Esophagus (tissue), 2 donors: ENCODE results near the gene GSAP. TPM values are rescaled to one million over a fixed set of nuclear protein-coding genes. Genes with fewer than 3 reads are reported as not detected.
A peak's percentile ranks its signal among the peaks of the same experiment; 100 is the strongest.

Experiments
- H3K27ac ChIP-seq, 2 donors: one replicate each; pipeline ENCODE4 v1.5.1; 2013; ENCODE audit warnings: low read depth in 2 of 2, mild to moderate bottlenecking in 2 of 2, inconsistent platforms in 1 of 2, low read length in 1 of 2, moderate library complexity in 1 of 2
- H3K27me3 ChIP-seq, 2 donors: one replicate each; pipeline ENCODE4 v1.6.1; 2013; ENCODE audit warnings: low read length in 2 of 2, control low read depth in 1 of 2, mild to moderate bottlenecking in 1 of 2; ENCODE audit not compliant: insufficient read depth in 2 of 2, control insufficient read depth in 1 of 2
- H3K36me3 ChIP-seq, 2 donors: one replicate each; pipeline ENCODE4 v1.6.1; 2013; ENCODE audit warnings: low read length in 1 of 2; ENCODE audit not compliant: control insufficient read depth in 2 of 2, insufficient read depth in 2 of 2
- H3K4me1 ChIP-seq, 2 donors: one replicate each; pipeline ENCODE4 v1.6.1; 2013; ENCODE audit warnings: low read length in 1 of 2; ENCODE audit not compliant: control insufficient read depth in 2 of 2, insufficient read depth in 2 of 2
- H3K4me3 ChIP-seq, 2 donors: one replicate each; pipeline ENCODE4 v1.5.1; 2013; ENCODE audit warnings: low read length in 2 of 2, mild to moderate bottlenecking in 2 of 2, low read depth in 1 of 2, moderate library complexity in 1 of 2
- H3K9me3 ChIP-seq, 2 donors: one replicate each; pipeline ENCODE4 v1.6.1; 2013; ENCODE audit warnings: mild to moderate bottlenecking in 2 of 2, low read depth in 1 of 2, low read length in 1 of 2, moderate library complexity in 1 of 2; ENCODE audit not compliant: control insufficient read depth in 2 of 2, insufficient read depth in 1 of 2
- WGBS, 2 donors: extraction: QIAGEN DNeasy Blood & Tissue Kit; methylation state at CpG; one replicate each; pipeline ENCODE4 v1.1.7; 2013; 5-methylcytosine and 5-hydroxymethylcytosine counted together
- polyA plus RNA-seq, 2 donors: library from polyadenylated mRNA; stranded (reverse); fragments of 200-250 nt; gene quantifications; one replicate each; pipeline ENCODE4 v1.2.3, GENCODE V29; 2013
- donor health status: healthy with polysubstance abuse.
- donor health status: Bipolar disorder and iron deficiency.

GSAP gene
- polyA plus RNA-seq, 2 donors, result 4.4 to 13.8 TPM

DNA sequence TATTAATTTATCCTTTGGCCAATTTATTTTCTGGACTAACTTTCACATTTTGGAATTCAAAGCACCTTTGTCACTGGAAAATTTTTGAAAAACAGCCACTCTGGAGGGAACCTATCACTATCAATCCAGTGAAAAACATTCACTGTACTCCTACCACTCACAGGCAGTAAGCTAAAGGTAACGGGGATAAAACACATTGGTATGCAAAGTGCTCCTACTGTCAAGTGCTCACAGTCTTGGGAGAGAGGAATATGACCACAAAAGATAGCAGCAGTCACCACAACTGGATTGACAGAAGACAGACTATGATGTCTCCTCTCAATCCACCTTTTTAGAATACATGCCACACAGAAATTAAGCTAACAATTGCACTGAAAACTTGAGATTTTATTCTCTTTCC, 13.3 kb downstream of the GSAP start:
- Histone ChIP-seq H3K4me1 (no peaks in the 10 kb centered on the region), H3K27ac (no peak overlapping the region), H3K9me3 (no peaks in the 10 kb centered on the region), H3K4me3 (no peak overlapping the region), H3K27me3 (no peaks in the 10 kb centered on the region), H3K36me3 (peaks cover 0 to 2% of the 10 kb centered on the region in 2 donors)
- 88 to 89% methylated on average over 1 of the region's 1 CpG for WGBS, 2 donors

DNA sequence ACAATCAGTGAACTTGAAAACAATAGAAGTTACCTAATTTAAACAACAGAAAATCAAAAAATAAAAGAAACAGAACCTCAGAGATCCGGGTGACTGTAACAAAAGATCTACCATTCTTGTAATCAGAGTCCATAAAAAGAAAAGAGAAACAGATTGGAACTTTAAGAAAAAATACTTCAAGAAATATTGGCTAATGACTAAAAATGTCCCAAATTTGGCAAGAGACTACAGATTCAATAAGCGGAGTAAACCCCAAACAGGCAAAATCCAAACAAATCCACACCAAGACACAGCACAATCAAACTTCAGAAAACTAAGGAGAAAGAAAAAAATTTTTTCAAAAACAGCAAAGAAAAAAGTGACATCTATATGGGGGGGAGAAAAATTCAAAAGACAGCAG, 15.1 kb downstream of the GSAP start:
- Histone ChIP-seq H3K36me3 (peaks cover 0 to 2% of the 10 kb centered on the region in 2 donors), H3K4me1 (no peaks in the 10 kb centered on the region), H3K27me3 (no peaks in the 10 kb centered on the region), H3K27ac (no peak overlapping the region), H3K4me3 (no peak overlapping the region), H3K9me3 (no peaks in the 10 kb centered on the region)
- WGBS, 2 donors, result 93 to 95% methylated on average over 2 of the region's 2 CpGs

DNA sequence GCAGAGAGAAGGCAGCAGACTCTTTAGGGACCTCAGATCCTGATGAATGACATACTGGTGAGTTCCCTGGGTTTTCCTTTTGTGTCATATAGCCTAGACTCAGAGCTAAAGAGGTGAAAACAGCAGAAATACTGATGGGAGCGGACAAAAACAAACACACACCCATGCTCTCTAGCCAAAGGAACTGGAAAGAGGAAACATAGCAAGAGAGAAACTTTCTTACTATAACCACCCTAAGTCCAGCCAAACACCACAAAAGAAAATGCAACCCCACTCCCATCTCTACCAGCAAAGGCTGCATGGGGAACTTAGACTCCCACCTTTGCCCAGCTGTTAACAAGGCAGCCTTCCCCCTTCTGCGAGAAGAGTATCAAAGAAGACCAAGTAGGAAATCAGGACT, 16.3 kb downstream of the GSAP start:
- H3K36me3 ChIP-seq, result peaks cover 0 to 2% of the 10 kb centered on the region in 2 donors
- no peaks in the 10 kb centered on the region for H3K27me3 ChIP-seq
- H3K4me3 ChIP-seq, result no peak overlapping the region
- no peak overlapping the region for H3K27ac ChIP-seq
- 93% methylated on average over 2 of the region's 2 CpGs for WGBS, 2 donors
- no peaks in the 10 kb centered on the region for H3K9me3 ChIP-seq
- H3K4me1 ChIP-seq, result no peaks in the 10 kb centered on the region

DNA sequence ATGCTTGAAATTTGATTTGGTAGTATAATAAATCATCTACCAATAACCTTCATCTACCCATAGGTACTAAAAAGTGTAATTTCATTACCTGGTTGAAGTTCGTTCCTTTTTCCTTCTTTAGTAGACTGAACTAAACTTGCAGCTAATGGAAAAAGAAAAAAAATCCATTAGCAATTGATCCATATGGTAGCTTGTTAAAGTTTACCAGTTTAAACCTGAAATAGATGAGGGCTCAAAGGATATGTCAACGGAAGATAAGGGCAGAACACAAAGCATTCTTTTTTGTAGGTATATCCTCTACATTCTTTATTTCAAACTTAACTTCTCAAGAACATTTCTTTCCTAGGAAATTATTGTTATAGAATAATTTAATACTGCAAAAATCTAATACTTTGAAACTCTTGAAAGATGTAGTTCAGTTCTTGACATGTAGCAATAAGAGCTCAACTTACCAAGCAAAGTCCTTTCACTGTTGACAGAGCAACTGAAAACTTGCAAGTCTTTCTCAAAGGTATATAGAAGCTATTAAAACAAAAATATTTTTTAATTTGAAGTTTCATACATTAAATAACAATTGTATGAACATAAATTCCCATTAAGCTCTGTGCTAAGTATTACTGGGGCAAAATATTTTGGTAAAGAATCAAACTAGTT, 19.1 kb downstream of the GSAP start:
- Histone ChIP-seq H3K27ac (no peak overlapping the region), H3K4me1 (no peaks in the 10 kb centered on the region), H3K27me3 (no peaks in the 10 kb centered on the region), H3K36me3 (peaks cover 0 to 2% of the 10 kb centered on the region in 2 donors), H3K9me3 (no peaks in the 10 kb centered on the region), H3K4me3 (no peak overlapping the region)
- WGBS, 2 donors, result 85 to 87% methylated on average over 2 of the region's 2 CpGs

DNA sequence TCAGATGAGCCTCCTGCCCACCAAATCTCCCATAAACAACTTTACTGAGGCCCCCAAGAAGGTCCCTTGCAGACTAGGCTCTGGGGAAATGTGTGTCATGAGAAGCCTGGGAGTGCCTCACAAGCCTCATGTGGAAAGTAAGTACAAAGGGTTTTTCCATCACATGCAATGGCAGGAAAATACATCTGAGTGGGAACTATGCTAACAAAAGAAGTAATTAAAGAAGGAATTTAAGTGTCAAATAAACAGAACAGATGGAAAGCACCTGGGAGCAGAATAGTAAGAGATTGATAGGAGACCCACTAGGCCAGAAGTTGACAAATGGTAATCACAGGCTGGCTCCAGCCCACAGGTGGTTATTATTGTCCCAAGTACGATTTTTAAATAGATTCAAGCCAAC, 20.5 kb downstream of the GSAP start:
- no peak overlapping the region for H3K27ac ChIP-seq
- whole genome bisulfite sequencing, 2 donors, result 35 to 47% methylated on average over 1 of the region's 1 CpG
- no peaks in the 10 kb centered on the region for H3K9me3 ChIP-seq
- peaks cover 0 to 2% of the 10 kb centered on the region in 2 donors for H3K36me3 ChIP-seq
- H3K4me3 ChIP-seq, result no peak overlapping the region
- no peaks in the 10 kb centered on the region for H3K4me1 ChIP-seq
- no peaks in the 10 kb centered on the region for H3K27me3 ChIP-seq

DNA sequence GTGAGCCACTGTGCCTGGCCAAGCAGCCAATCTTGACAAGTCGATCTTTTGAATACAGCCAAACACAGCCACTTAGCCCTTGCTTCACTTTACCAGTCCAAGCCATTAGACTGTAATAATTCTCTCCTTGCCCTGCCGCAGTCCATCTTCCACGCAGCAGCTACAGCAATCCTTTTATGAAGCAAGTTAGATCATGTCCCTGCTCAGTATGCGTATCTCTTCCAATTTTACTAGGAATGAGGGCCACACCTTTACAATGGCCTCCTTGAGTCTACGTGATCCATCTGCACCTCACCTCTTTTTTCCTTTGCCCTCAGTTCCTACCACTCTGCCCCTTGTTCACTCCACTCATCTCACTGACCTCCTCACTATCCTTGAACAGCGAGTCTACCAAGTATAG, 22.2 kb downstream of the GSAP start:
- Histone ChIP-seq H3K27ac (peak overlapping the region; percentile 54 to 89), H3K9me3 (no peaks in the 10 kb centered on the region), H3K27me3 (no peaks in the 10 kb centered on the region), H3K36me3 (no peaks in the 10 kb centered on the region), H3K4me1 (no peaks in the 10 kb centered on the region), H3K4me3 (no peak overlapping the region)
- 57 to 65% methylated on average over 6 of the region's 6 CpGs for WGBS, 2 donors

DNA sequence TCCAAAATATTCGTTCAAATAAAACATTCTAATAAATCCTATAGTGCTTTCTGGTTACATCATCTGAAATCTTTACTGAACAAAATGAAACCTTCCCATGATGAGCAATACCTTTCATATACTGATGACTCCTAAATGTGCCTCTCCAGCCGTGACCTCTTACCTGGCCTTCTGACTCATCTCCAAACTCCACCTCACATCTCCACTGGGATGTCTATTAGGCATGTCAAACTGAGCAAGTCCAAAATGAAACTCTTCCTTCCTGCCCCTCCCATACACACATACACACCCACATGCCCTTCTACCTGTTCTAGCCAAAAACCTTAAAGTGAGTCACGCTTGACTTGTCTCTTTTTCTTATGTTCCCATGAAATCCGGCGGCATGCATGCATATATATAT, 22.9 kb downstream of the GSAP start:
- no peaks in the 10 kb centered on the region for H3K27me3 ChIP-seq
- no peak overlapping the region for H3K4me3 ChIP-seq
- peak overlapping the region; percentile 54 to 89 for H3K27ac ChIP-seq
- H3K36me3 ChIP-seq, result no peaks in the 10 kb centered on the region
- H3K9me3 ChIP-seq, result no peaks in the 10 kb centered on the region
- WGBS, 2 donors, result 43 to 58% methylated on average over 5 of the region's 5 CpGs
- H3K4me1 ChIP-seq, result no peaks in the 10 kb centered on the region

DNA sequence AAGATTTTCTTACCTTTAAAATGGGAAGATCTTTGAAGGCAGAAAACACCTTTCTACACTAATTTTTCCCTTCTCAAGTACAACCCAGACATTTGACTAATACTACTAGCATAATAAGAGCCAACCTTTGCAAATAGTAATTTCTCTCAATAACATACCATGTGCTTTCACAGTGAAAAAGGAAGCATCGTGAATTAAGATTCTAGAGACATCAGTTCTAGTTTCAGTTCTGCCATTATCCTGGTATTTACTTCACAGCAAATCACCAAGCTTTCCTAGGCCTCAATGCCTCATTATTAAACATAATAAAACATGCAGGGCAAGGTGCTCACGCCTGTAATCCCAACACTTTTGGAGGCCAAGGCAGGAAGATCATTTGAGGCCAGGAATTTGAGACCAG, 24.9 kb downstream of the GSAP start:
- Histone ChIP-seq H3K9me3 (no peaks in the 10 kb centered on the region), H3K4me1 (no peaks in the 10 kb centered on the region), H3K36me3 (peaks cover 0 to 2% of the 10 kb centered on the region in 2 donors), H3K4me3 (no peak overlapping the region), H3K27ac (no peak overlapping the region), H3K27me3 (no peaks in the 10 kb centered on the region)
- WGBS, 2 donors, result 78 to 82% methylated on average over 2 of the region's 2 CpGs

DNA sequence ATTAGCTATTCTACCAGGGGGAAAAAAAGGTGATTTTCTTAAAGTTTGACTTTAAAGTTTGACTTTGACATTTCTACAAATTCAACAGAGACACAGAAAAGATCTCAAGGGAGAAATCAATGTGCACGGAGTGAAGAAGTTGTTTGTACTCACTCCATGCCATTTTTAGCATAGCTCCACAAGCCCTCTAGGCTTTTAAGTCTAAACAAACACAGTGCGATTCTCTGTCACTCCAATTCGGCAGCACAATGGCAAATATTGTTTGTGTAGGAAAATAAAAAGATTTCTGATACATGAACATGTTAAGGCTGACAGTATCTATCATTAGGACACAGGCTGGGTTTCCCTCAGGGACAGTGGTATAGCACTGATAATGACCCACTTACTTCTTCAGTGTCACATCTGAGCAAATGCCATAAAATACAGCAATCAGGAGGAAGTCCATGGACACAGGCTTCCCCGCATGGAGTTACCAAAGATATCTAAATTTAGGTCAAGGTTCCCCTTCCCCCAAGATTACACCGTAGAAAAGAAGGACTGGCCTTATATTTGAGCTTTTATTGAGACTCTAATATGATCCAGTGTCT, 28.0 kb downstream of the GSAP start:
- H3K27me3 ChIP-seq, result no peaks in the 10 kb centered on the region
- WGBS, 2 donors, result 53 to 68% methylated on average over 5 of the region's 5 CpGs
- no peaks in the 10 kb centered on the region for H3K4me1 ChIP-seq
- H3K27ac ChIP-seq, result no peak overlapping the region
- H3K4me3 ChIP-seq, result no peak overlapping the region
- H3K36me3 ChIP-seq, result peaks cover 0 to 2% of the 10 kb centered on the region in 2 donors
- no peaks in the 10 kb centered on the region for H3K9me3 ChIP-seq
